Ovary (tissue), 3 donors: ENCODE data around the gene MDGA2.

Experiments
- EP300 ChIP-seq: sonication (generic); formaldehyde crosslinking; IDR thresholded peaks from one replicate; pipeline ENCODE4 v1.6.1; 2017; ENCODE audit warnings: antibody characterized with exemption
- TF ChIP-seq, protein P1 (sequence below), 3 donors: fragments of 450-650 bp in 2 of 3; fragments of 200-600 bp in 1 of 3; IDR thresholded peaks; one replicate each; pipeline versions ENCODE4 v1.5.1 to v1.8.0; 2016 to 2022; ENCODE audit warnings: antibody characterized with exemption in 3 of 3, mild to moderate bottlenecking in 1 of 3
- donor health status: DM: no; HTN: no; CAD: no.

DNA sequence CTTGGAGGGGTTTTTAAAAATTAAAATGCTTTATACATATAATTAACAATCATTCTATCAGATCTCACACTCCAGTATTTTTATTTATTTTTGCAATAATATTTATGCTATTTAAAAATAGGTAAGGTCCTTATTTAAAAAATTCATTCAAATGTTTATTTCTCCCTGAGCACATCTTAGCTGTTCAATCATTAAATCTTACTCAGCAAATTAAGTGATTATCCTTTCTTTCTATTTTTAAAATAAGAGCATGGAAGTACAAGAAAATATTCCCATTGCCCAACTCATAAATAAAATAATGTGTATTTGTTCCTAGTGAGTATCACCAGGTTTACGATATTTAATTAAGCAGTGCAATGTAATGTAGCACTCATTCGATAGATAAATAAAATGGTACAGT lies 666.7 kb downstream of the MDGA2 start:
- TF ChIP-seq, protein P1, sequence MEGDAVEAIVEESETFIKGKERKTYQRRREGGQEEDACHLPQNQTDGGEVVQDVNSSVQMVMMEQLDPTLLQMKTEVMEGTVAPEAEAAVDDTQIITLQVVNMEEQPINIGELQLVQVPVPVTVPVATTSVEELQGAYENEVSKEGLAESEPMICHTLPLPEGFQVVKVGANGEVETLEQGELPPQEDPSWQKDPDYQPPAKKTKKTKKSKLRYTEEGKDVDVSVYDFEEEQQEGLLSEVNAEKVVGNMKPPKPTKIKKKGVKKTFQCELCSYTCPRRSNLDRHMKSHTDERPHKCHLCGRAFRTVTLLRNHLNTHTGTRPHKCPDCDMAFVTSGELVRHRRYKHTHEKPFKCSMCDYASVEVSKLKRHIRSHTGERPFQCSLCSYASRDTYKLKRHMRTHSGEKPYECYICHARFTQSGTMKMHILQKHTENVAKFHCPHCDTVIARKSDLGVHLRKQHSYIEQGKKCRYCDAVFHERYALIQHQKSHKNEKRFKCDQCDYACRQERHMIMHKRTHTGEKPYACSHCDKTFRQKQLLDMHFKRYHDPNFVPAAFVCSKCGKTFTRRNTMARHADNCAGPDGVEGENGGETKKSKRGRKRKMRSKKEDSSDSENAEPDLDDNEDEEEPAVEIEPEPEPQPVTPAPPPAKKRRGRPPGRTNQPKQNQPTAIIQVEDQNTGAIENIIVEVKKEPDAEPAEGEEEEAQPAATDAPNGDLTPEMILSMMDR (IDR thresholded peaks at IDR 0.05), result no peak
- no peak for TF ChIP-seq EP300
